Nephron progenitor cell (in vitro differentiated cells): ENCODE data around the gene CENPP.
A peak's percentile ranks its signal among the peaks of the same experiment; 100 is the strongest.
"Not testable (repeated sequence)": the region's sequence is repeated elsewhere in the genome, so short reads cannot be mapped to it uniquely, and the experiment has no call there.

Experiments used
- DNase-seq: peaks from one replicate; pipeline ENCODE4 v3.0.0; 2021
- H3K27ac Mint-ChIP-seq: 2 replicates; pipeline ENCODE4 v1.8.0; 2021; ENCODE audit warnings: mild to moderate bottlenecking, moderate library complexity, mixed read lengths
- H3K27me3 Mint-ChIP-seq: 2 replicates; pipeline ENCODE4 v1.8.0; 2021; ENCODE audit warnings: mild to moderate bottlenecking, low read depth, mixed read lengths; ENCODE audit not compliant: poor library complexity
- H3K36me3 Mint-ChIP-seq: 2 replicates; pipeline ENCODE4 v1.8.0; 2021; ENCODE audit warnings: low read depth, mixed read lengths
- H3K4me1 Mint-ChIP-seq: 2 replicates; pipeline ENCODE4 v1.8.0; 2021; ENCODE audit warnings: mixed read lengths
- H3K4me3 Mint-ChIP-seq: 2 replicates; pipeline ENCODE4 v1.8.0; 2021; ENCODE audit warnings: mild to moderate bottlenecking, moderate library complexity, mixed read lengths
- H3K9me3 Mint-ChIP-seq: 2 replicates; pipeline ENCODE4 v1.8.0; 2021; ENCODE audit warnings: mild to moderate bottlenecking, moderate library complexity, mixed read lengths
- TF ChIP-seq, protein P1 (sequence below): fragments of 200-600 bp; sonication (generic); IDR thresholded peaks from 2 replicates; pipeline ENCODE4 v1.5.0; 2021; ENCODE audit warnings: antibody characterized with exemption

The CENPP gene

DNA sequence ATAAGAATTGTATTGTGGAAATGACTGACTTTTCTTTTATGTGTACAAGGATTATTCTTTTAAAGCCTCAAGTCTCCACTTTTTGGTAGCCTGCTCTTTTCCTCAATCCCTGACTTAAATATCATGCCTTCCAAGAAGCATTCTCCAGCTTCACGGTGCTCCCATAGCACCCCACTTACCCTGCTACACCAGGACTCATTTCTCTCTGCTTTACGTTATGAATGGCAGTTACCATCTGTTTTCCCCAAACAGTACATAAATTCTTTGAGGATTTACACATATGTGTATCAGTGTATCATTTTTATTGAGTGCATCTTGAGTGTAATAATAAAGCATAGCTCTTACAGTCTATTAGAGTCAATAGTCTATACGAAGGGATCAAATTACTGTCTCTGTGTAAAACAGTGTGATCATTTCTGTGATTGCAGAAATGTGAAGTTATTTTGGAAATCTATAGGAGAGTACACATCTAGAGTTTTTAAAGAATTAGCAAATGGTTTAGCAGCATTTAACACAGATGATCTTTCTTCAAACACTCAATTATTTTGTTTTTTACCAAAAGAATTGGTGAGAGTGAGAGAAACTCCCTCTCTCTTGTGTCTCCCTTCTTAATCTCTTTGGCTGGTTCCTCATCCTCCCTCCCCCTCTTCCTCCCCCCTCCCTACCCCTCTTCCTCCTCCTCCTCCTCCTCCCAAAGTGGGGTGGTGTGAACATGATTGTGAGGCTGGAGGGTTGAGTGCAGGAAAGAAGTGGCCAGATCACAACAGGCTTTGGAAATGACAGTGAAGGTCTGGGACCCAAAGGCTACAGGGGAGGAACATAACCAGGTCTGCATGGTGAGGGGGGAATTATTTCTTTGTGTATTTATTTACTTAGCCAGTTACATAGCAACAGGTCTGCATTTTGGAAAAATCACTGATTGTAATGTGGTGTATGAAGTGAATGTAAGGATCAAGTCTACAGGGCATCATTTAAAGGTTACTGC is 237.7 kb downstream of the CENPP start:
- Mint-ChIP-seq H3K27ac (peak overlapping the region; percentile 24), H3K4me3 (no peak overlapping the region), H3K9me3 (peaks cover 10% of the 10 kb centered on the region), H3K27me3 (no peaks in the 10 kb centered on the region), H3K4me1 (peaks cover 11% of the 10 kb centered on the region), H3K36me3 (peaks cover 8% of the 10 kb centered on the region)
- DNase-seq: no peak
- TF ChIP-seq, protein P1, sequence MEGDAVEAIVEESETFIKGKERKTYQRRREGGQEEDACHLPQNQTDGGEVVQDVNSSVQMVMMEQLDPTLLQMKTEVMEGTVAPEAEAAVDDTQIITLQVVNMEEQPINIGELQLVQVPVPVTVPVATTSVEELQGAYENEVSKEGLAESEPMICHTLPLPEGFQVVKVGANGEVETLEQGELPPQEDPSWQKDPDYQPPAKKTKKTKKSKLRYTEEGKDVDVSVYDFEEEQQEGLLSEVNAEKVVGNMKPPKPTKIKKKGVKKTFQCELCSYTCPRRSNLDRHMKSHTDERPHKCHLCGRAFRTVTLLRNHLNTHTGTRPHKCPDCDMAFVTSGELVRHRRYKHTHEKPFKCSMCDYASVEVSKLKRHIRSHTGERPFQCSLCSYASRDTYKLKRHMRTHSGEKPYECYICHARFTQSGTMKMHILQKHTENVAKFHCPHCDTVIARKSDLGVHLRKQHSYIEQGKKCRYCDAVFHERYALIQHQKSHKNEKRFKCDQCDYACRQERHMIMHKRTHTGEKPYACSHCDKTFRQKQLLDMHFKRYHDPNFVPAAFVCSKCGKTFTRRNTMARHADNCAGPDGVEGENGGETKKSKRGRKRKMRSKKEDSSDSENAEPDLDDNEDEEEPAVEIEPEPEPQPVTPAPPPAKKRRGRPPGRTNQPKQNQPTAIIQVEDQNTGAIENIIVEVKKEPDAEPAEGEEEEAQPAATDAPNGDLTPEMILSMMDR: no peak

DNA sequence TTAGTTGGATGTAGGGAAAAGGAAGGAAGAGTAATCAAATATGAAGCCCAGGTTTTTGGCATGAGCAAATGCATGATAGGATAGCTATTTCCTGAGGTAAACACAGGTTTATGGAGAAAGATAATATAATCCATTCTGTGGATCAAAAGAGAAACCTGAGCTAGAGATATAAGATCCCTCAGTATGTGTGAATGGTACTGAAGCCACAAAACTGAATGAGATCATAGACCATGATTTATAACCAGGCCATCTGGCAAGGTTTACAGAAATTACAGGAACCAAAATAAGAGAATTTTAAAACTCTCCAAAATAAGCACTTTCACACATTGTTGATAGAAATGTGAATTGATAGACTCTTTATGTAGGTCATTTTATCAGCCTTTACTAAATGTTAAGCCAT is 238.8 kb downstream of the CENPP start:
- Mint-ChIP-seq H3K27me3 (no peaks in the 10 kb centered on the region), H3K4me1 (peaks cover 4% of the 10 kb centered on the region), H3K4me3 (no peak overlapping the region), H3K27ac (no peak overlapping the region), H3K36me3 (peaks cover 7% of the 10 kb centered on the region), H3K9me3 (peaks cover 13% of the 10 kb centered on the region)
- no peak for DNase-seq
- TF ChIP-seq, protein P1: no peak

DNA sequence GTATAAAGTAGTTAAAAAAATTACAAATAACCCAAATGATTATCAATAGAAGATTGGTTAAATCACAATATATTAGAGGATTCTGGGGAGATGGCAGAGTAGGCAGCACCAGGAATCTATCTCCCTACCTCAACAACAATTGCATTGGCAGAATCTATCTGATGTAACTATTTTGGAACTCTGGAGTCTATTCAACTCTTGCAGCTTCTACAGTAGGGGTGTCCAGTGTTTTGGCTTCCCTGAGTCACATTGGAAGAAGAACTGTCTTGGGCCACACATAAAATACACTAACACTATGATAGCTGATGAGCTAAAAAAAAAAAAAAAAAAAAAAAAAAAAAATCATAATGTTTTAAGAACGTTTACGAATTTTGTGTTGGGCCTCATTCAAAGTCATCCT is 239.2 kb downstream of the CENPP start:
- Mint-ChIP-seq H3K27ac (no peak overlapping the region), H3K9me3 (peaks cover 18% of the 10 kb centered on the region), H3K27me3 (no peaks in the 10 kb centered on the region), H3K4me3 (no peak overlapping the region), H3K4me1 (peaks cover 4% of the 10 kb centered on the region), H3K36me3 (peaks cover 7% of the 10 kb centered on the region)
- TF ChIP-seq, protein P1: no peak
- no peak for DNase-seq

DNA sequence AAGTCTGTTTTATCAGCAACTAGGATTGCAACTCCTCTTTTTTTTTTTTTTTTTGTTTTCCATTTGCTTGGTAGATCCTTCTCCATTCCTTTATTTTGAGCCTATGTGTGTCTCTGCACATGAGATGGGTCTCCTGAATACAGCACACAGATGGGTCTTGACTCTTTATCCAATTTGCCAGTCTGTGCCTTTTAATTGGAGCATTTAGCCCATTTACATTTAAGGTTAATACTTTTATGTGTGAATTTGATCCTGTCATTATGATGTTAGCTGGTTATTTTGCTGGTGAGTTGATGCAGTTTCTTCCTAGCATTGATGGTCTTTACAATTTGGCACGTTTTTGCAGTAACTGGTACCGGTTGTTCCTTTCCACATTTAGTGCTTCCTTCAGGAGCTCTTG is 246.1 kb downstream of the CENPP start:
- not testable (repeated sequence) for H3K4me3 Mint-ChIP-seq, H3K27me3 Mint-ChIP-seq, DNase-seq, H3K27ac Mint-ChIP-seq, H3K36me3 Mint-ChIP-seq, H3K4me1 Mint-ChIP-seq
- H3K9me3 Mint-ChIP-seq: peaks cover 43% of the 10 kb centered on the region

DNA sequence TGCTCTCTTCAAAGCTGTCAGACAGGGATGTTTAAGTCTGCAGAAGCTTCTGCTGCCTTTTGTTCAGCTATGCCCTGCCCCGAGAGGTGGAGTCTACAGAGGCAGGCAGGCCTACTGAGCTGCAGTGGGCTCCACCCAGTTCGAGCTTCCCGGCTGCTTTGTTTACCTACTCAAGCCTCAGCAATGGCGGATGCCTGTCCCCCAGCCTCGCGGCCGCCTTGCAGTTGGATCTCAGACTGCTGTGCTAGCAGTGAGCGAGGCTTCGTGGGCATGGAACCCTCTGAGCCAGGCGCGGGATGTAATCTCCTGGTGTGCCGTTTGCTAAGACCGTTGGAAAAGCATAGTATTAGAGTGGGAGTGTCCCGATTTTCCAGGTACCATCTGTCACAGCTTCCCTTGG is 247.9 kb downstream of the CENPP start:
- H3K27me3 Mint-ChIP-seq, H3K27ac Mint-ChIP-seq, H3K36me3 Mint-ChIP-seq, DNase-seq, H3K4me1 Mint-ChIP-seq, H3K4me3 Mint-ChIP-seq: not testable (repeated sequence)
- H3K9me3 Mint-ChIP-seq: peaks cover 46% of the 10 kb centered on the region

DNA sequence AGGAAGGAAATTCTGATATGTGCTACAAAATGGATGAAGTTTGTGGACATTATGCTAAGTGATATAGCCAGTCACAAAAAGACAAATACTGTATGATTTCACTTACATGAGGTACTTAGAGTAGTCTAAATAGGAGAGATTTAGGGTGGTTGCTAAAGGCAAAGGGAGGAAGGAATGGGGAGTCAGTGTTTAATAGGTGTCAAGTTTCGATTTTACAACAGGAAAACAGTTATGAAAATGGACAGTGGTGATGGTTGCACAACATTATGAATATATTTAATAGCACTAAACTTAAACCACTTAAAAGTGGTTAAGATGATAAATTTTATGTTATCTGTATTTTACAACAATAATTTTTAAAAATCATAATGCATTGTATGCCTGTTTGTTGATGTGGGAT is 250.4 kb downstream of the CENPP start:
- H3K36me3 Mint-ChIP-seq: peaks cover 6% of the 10 kb centered on the region
- no peaks in the 10 kb centered on the region for H3K4me1 Mint-ChIP-seq
- no peak for DNase-seq
- no peaks in the 10 kb centered on the region for H3K27me3 Mint-ChIP-seq
- peaks cover 38% of the 10 kb centered on the region for H3K9me3 Mint-ChIP-seq
- H3K4me3 Mint-ChIP-seq: no peak overlapping the region
- H3K27ac Mint-ChIP-seq: no peak overlapping the region
- TF ChIP-seq, protein P1: no peak

DNA sequence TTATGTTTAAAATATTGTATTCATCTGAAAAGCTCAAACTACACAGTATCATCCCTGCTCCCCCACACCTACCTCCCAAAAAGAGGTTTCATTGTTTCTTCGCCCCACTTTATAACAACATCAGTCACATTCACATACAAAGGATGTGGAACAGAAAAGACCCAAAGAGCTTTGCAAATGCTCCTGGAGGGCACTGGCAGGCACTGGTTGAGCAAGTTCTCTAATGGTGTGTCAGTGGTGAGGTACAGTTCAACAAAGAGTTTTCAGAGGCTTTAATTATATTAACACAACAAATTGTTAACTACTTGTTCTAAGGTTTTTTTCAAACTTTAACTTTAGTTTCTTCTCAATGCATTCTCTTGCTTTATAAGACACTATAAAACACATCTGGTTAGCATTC is 264.2 kb downstream of the CENPP start:
- Mint-ChIP-seq H3K4me3 (no peak overlapping the region), H3K4me1 (no peaks in the 10 kb centered on the region), H3K27ac (no peak overlapping the region), H3K9me3 (peaks cover 15% of the 10 kb centered on the region), H3K36me3 (no peaks in the 10 kb centered on the region), H3K27me3 (peaks cover 9% of the 10 kb centered on the region)
- TF ChIP-seq, protein P1: no peak
- DNase-seq: no peak
